ENCODE measurements around the gene TTC7B.

TTC7B gene

DNA sequence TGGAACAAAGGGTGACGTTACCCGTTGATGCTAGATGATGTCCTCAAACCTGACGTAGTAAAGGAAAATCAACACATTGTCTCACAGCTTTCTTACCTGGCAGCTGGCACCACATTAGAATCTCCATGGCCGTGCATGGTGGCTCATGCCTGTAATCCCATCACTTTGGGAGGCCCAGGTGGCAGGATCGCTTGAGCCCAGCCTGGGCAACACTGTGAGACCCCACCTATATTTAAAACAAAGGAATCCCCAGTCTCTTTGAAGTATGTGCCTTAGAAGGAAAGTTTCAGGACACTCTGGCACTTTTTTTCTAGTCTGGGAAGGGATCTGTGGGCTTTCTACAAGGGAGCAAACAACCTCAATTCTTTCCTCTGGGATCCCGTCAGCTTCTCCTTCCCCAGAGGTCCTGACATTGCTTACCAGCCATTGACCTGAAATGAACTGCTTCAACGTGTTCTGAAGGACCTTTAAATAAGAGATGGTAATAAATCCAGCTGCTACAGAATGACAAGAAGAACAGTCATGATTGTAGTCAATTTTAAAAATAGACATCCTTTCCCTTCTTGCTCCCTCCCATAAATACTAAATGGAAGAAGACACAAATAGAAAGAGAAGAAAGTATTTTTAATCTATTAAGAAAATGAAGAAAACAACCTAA lies 33.7 kb upstream of the TTC7B start:
- H3K18ac ChIP-seq (ENCODE audit: low read length), result no peak overlapping the region
- no peaks in the 10 kb centered on the region for H3K36me3 ChIP-seq (ENCODE audit: control insufficient read depth in 1 of 2, insufficient read depth in 2 of 2, low read length in 2 of 2)
- H2BK12ac ChIP-seq (ENCODE audit: low read length), result no peak overlapping the region
- peaks cover 0 to 2% of the 10 kb centered on the region in 2 experiments for H3K4me1 ChIP-seq (ENCODE audit: control insufficient read depth in 1 of 2, insufficient read depth in 2 of 2, low read length in 2 of 2)
- H3K4me3 ChIP-seq (ENCODE audit: low read depth, low read length), result no peak overlapping the region
- no peaks in the 10 kb centered on the region for H3K27me3 ChIP-seq (ENCODE audit: insufficient read depth, low read length)
- H4K91ac ChIP-seq (ENCODE audit: low read depth, low read length), result peak overlapping the region; percentile 15
- no peaks in the 10 kb centered on the region for H3K79me2 ChIP-seq (ENCODE audit: control insufficient read depth, insufficient read depth, low read length, poor library complexity)
- H3K9ac ChIP-seq (ENCODE audit: low read length), result no peak overlapping the region
- no CpG with 5 or more reads among the region's 7 CpGs for WGBS (ENCODE audit: extremely low coverage, insufficient coverage, insufficient read length)
- no peaks in the 10 kb centered on the region for H3K9me3 ChIP-seq (ENCODE audit: insufficient read depth, low read depth, low read length)
- H2AFZ ChIP-seq (ENCODE audit: insufficient read depth, low read length, poor library complexity), result no peak overlapping the region
- no peak overlapping the region for H2BK5ac ChIP-seq (ENCODE audit: low read depth, low read length, poor library complexity)
- H3K14ac ChIP-seq (ENCODE audit: low read length), result no peak overlapping the region
- H3K27ac ChIP-seq (ENCODE audit: low read depth, low read length), result no peak overlapping the region
- H4K8ac ChIP-seq (ENCODE audit: low read depth, low read length), result no peak overlapping the region
- no peaks in the 10 kb centered on the region for H3K79me1 ChIP-seq (ENCODE audit: low read length)
- no peak overlapping the region for H3K23ac ChIP-seq (ENCODE audit: low read length)
- H3K4ac ChIP-seq (ENCODE audit: low read depth, low read length), result no peak overlapping the region
- H3K4me2 ChIP-seq (ENCODE audit: low read length), result no peak overlapping the region
- no peak for DNase-seq
- no peak overlapping the region for H2BK120ac ChIP-seq (ENCODE audit: insufficient read depth, low read length, poor library complexity)
- no peak overlapping the region for H4K12ac ChIP-seq (ENCODE audit: low read depth, low read length)
- H2AK5ac ChIP-seq (ENCODE audit: low read length), result no peak overlapping the region

DNA sequence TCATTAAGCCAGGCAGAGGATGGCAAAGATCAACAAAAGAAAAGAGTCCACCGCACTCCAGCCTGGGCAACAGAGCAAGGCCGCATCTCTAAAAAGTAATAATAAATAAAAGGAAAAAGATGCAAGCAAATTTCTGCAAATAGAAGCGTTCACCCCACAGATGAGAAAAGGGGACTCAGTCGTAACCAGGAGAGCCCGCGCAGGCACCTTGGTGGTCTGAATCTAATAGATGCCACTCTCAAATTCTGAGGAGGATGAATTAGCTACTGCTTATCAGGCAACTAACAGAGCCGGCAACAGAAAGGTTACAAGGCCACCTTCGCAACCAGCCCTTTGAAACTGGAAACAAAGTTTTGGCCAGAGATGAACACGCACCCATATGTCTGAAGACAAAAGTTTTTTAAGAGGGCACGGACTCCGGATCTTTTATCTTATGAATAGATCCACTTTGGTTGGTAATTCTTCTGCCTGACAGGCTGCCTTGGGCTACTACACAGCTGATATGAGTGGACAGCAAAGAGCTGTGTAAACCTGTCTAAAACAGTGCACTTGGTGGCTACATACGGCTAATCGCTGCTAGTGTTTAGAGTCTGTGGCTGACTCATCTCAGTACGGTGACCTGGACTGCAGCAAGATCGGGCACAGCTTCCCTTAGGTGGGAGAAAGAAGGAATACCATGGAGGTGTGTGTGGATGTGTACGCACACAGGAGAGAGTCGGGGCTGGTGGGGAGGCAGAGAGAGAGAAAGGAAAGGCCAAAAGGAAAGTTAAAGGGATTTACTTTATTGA lies 32.9 kb upstream of the TTC7B start:
- H3K27me3 ChIP-seq (ENCODE audit: insufficient read depth, low read length), result no peaks in the 10 kb centered on the region
- no peaks in the 10 kb centered on the region for H3K79me1 ChIP-seq (ENCODE audit: low read length)
- H3K23ac ChIP-seq (ENCODE audit: low read length), result no peak overlapping the region
- no peak overlapping the region for H4K8ac ChIP-seq (ENCODE audit: low read depth, low read length)
- WGBS (ENCODE audit: extremely low coverage, insufficient coverage, insufficient read length), result no CpG with 5 or more reads among the region's 17 CpGs
- H2BK120ac ChIP-seq (ENCODE audit: insufficient read depth, low read length, poor library complexity), result no peak overlapping the region
- H2BK12ac ChIP-seq (ENCODE audit: low read length), result no peak overlapping the region
- H2AK5ac ChIP-seq (ENCODE audit: low read length), result no peak overlapping the region
- H3K9ac ChIP-seq (ENCODE audit: low read length), result no peak overlapping the region
- H2AFZ ChIP-seq (ENCODE audit: insufficient read depth, low read length, poor library complexity), result no peak overlapping the region
- H2BK5ac ChIP-seq (ENCODE audit: low read depth, low read length, poor library complexity), result no peak overlapping the region
- no peak overlapping the region for H3K4me2 ChIP-seq (ENCODE audit: low read length)
- no peak overlapping the region for H3K27ac ChIP-seq (ENCODE audit: low read depth, low read length)
- no peaks in the 10 kb centered on the region for H3K36me3 ChIP-seq (ENCODE audit: control insufficient read depth in 1 of 2, insufficient read depth in 2 of 2, low read length in 2 of 2)
- no peaks in the 10 kb centered on the region for H3K9me3 ChIP-seq (ENCODE audit: insufficient read depth, low read depth, low read length)
- H3K79me2 ChIP-seq (ENCODE audit: control insufficient read depth, insufficient read depth, low read length, poor library complexity), result no peaks in the 10 kb centered on the region
- H3K14ac ChIP-seq (ENCODE audit: low read length), result no peak overlapping the region
- no peak overlapping the region for H3K18ac ChIP-seq (ENCODE audit: low read length)
- no peak for DNase-seq
- no peak overlapping the region for H3K4ac ChIP-seq (ENCODE audit: low read depth, low read length)
- no peak overlapping the region for H4K91ac ChIP-seq (ENCODE audit: low read depth, low read length)
- H3K4me1 ChIP-seq (ENCODE audit: control insufficient read depth in 1 of 2, insufficient read depth in 2 of 2, low read length in 2 of 2), result peaks cover 0 to 2% of the 10 kb centered on the region in 2 experiments
- no peak overlapping the region for H4K12ac ChIP-seq (ENCODE audit: low read depth, low read length)
- no peak overlapping the region for H3K4me3 ChIP-seq (ENCODE audit: low read depth, low read length)

DNA sequence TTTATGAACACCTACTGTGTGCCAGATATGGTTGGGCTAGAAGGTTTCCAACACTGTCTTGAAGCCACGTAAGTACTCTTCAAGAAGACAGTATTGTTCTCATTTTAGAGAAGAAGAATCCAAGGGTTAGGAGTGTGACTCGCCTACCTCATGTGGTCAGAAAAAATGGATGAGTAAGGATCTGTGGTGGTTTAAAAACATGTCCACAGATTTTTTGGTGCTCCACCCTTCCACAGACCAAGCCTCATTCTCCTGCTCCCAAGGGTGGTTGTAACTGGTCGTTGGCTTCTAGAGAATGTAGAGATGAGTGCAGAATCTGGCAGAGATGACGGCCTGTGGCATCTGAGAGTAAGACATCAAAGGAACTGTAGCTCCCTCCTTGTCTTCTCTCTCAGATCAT lies 30.3 kb upstream of the TTC7B start:
- Histone ChIP-seq H3K18ac (ENCODE audit: low read length) (no peak overlapping the region), H4K91ac (ENCODE audit: low read depth, low read length) (no peak overlapping the region), H2AFZ (ENCODE audit: insufficient read depth, low read length, poor library complexity) (no peak overlapping the region), H3K4me3 (ENCODE audit: low read depth, low read length) (no peak overlapping the region), H2AK5ac (ENCODE audit: low read length) (no peak overlapping the region), H4K12ac (ENCODE audit: low read depth, low read length) (no peak overlapping the region), H2BK120ac (ENCODE audit: insufficient read depth, low read length, poor library complexity) (no peak overlapping the region), H3K27me3 (ENCODE audit: insufficient read depth, low read length) (no peaks in the 10 kb centered on the region), H3K79me1 (ENCODE audit: low read length) (no peaks in the 10 kb centered on the region), H3K23ac (ENCODE audit: low read length) (no peak overlapping the region), H3K4me1 (ENCODE audit: control insufficient read depth in 1 of 2, insufficient read depth in 2 of 2, low read length in 2 of 2) (peaks cover 0 to 2% of the 10 kb centered on the region in 2 experiments), H3K14ac (ENCODE audit: low read length) (no peak overlapping the region), H3K9ac (ENCODE audit: low read length) (no peak overlapping the region), H3K9me3 (ENCODE audit: insufficient read depth, low read depth, low read length) (no peaks in the 10 kb centered on the region), H3K36me3 (ENCODE audit: control insufficient read depth in 1 of 2, insufficient read depth in 2 of 2, low read length in 2 of 2) (no peaks in the 10 kb centered on the region), H3K27ac (ENCODE audit: low read depth, low read length) (no peak overlapping the region), H2BK12ac (ENCODE audit: low read length) (no peak overlapping the region), H2BK5ac (ENCODE audit: low read depth, low read length, poor library complexity) (no peak overlapping the region), H4K8ac (ENCODE audit: low read depth, low read length) (no peak overlapping the region), H3K79me2 (ENCODE audit: control insufficient read depth, insufficient read depth, low read length, poor library complexity) (no peaks in the 10 kb centered on the region), H3K4ac (ENCODE audit: low read depth, low read length) (no peak overlapping the region), H3K4me2 (ENCODE audit: low read length) (no peak overlapping the region)
- DNase-seq, result no peak
- no CpG with 5 or more reads among the region's 4 CpGs for WGBS (ENCODE audit: extremely low coverage, insufficient coverage, insufficient read length)

DNA sequence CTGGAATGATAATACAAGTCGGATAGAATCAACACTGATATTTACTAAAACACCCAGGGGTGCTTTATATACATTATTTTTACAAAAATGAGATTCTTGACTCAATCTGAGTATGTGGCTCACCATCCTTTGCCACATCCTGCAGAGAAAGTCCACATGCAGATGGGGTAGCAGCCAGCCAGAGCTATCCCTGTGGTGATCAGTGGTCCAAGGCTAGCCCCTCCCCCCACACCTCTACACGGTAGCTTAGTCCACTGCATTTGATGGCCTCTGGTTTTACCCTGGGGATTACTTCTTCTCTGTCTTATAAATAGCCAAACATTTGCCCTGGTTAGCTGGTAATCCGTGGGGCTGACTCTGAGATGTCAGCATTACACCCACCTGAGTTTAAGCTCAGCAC lies 28.1 kb upstream of the TTC7B start:
- Histone ChIP-seq H3K4me3 (ENCODE audit: low read depth, low read length) (no peak overlapping the region), H4K91ac (ENCODE audit: low read depth, low read length) (no peak overlapping the region), H3K79me2 (ENCODE audit: control insufficient read depth, insufficient read depth, low read length, poor library complexity) (no peaks in the 10 kb centered on the region), H2BK12ac (ENCODE audit: low read length) (no peak overlapping the region), H3K14ac (ENCODE audit: low read length) (no peak overlapping the region), H3K18ac (ENCODE audit: low read length) (no peak overlapping the region), H2BK5ac (ENCODE audit: low read depth, low read length, poor library complexity) (no peak overlapping the region), H3K27me3 (ENCODE audit: insufficient read depth, low read length) (no peaks in the 10 kb centered on the region), H3K4me1 (ENCODE audit: control insufficient read depth in 1 of 2, insufficient read depth in 2 of 2, low read length in 2 of 2) (peaks cover 0 to under 1% of the 10 kb centered on the region in 2 experiments), H3K9me3 (ENCODE audit: insufficient read depth, low read depth, low read length) (no peaks in the 10 kb centered on the region), H3K79me1 (ENCODE audit: low read length) (no peaks in the 10 kb centered on the region), H2BK120ac (ENCODE audit: insufficient read depth, low read length, poor library complexity) (no peak overlapping the region), H3K23ac (ENCODE audit: low read length) (no peak overlapping the region), H3K4me2 (ENCODE audit: low read length) (no peak overlapping the region), H3K9ac (ENCODE audit: low read length) (no peak overlapping the region), H4K8ac (ENCODE audit: low read depth, low read length) (no peak overlapping the region), H3K4ac (ENCODE audit: low read depth, low read length) (no peak overlapping the region), H2AK5ac (ENCODE audit: low read length) (no peak overlapping the region), H2AFZ (ENCODE audit: insufficient read depth, low read length, poor library complexity) (no peak overlapping the region), H3K27ac (ENCODE audit: low read depth, low read length) (no peak overlapping the region), H4K12ac (ENCODE audit: low read depth, low read length) (no peak overlapping the region), H3K36me3 (ENCODE audit: control insufficient read depth in 1 of 2, insufficient read depth in 2 of 2, low read length in 2 of 2) (no peaks in the 10 kb centered on the region)
- DNase-seq, result no peak
- no CpG with 5 or more reads among the region's 3 CpGs for WGBS (ENCODE audit: extremely low coverage, insufficient coverage, insufficient read length)

Data from trophoblast cell (in vitro differentiated cells and primary cell).